Calu3 (cell line): Measurements from ENCODE around the gene NRL. TPM values are rescaled to one million over a fixed set of nuclear protein-coding genes. Genes with fewer than 3 reads are reported as not detected.

Source experiments
- BruUV-seq: library from RNA; stranded (reverse); fragments of 400-500 nt; replicated peaks from 2 replicates; lab custom pipeline; 2021; lab: Mats Ljungman, UMichigan
- CTCF ChIA-PET: fragments of 300-600 bp; sonication (Branson Sonifier 250); formaldehyde crosslinking; loops from one replicate; lab custom pipeline; 2022; ENCODE audit warnings: antibody characterized with exemption; lab: Charles Lee
- DNase-seq: peaks from one replicate; pipeline ENCODE4 v3.0.0; 2022
- H3K27ac Mint-ChIP-seq: one replicate; pipeline ENCODE4 v1.8.0; 2022; ENCODE audit warnings: mixed read lengths; ENCODE audit not compliant: unreplicated experiment
- H3K27me3 Mint-ChIP-seq: one replicate; pipeline ENCODE4 v1.8.0; 2022; ENCODE audit warnings: mixed read lengths; ENCODE audit not compliant: unreplicated experiment
- H3K36me3 Mint-ChIP-seq: one replicate; pipeline ENCODE4 v1.8.0; 2022; ENCODE audit warnings: mild to moderate bottlenecking, moderate library complexity, mixed read lengths; ENCODE audit not compliant: insufficient read depth, unreplicated experiment
- H3K4me1 Mint-ChIP-seq: one replicate; pipeline ENCODE4 v1.8.0; 2022; ENCODE audit warnings: mild to moderate bottlenecking, low read depth, mixed read lengths; ENCODE audit not compliant: unreplicated experiment
- H3K4me3 Mint-ChIP-seq: one replicate; pipeline ENCODE4 v1.8.0; 2022; ENCODE audit warnings: mild to moderate bottlenecking, low read depth, moderate library complexity, mixed read lengths; ENCODE audit not compliant: unreplicated experiment
- H3K9me3 Mint-ChIP-seq: one replicate; pipeline ENCODE4 v1.8.0; 2022; ENCODE audit warnings: low read depth, mixed read lengths; ENCODE audit not compliant: unreplicated experiment
- CTCF ChIP-seq: fragments of 200-600 bp; IDR thresholded peaks from one replicate; pipeline ENCODE4 v1.8.0; 2022; ENCODE audit warnings: antibody characterized with exemption; ENCODE audit not compliant: unreplicated experiment
- intact Hi-C: fragments of 100-400 bp; cut with micrococcal nuclease; formaldehyde crosslinking; loops from one replicate; pipeline ENCODE4 v1.10.0; 2022; ENCODE audit not compliant: unreplicated experiment
- total RNA-seq: library from RNA; stranded (reverse); gene quantifications from 2 replicates; pipeline ENCODE4 v1.2.3, GENCODE V29; 2022

The NRL gene
- total RNA-seq, 1 experiment from 2014 or later, result 2.3 TPM

GRCh38 chr14:24103451-24103850 is 11.3 kb downstream of the NRL start:
- Mint-ChIP-seq H3K27me3 (no peaks in the 10 kb centered on the region), H3K9me3 (no peaks in the 10 kb centered on the region), H3K36me3 (peaks cover 44% of the 10 kb centered on the region), H3K4me3 (no peak overlapping the region), H3K27ac (no peak overlapping the region), H3K4me1 (no peaks in the 10 kb centered on the region)
- CTCF ChIA-PET, result interaction anchor here (0.6 to 1.7 kb wide), 2 partner anchors 10 to 1279 kb away, joined by 4 to 6 read pairs; partner anchors contain the start of gene PCK2
- intact Hi-C loops, result no loop called here
- no peak for DNase-seq
- TF ChIP-seq CTCF, result no peak
- no TSS peak for BruUV-seq

GRCh38 chr14:24102357-24103048 is 12.2 kb downstream of the NRL start:
- TF ChIP-seq CTCF, result no peak
- H3K4me3 Mint-ChIP-seq, result no peak overlapping the region
- peaks cover 52% of the 10 kb centered on the region for H3K36me3 Mint-ChIP-seq
- no peaks in the 10 kb centered on the region for H3K4me1 Mint-ChIP-seq
- no peaks in the 10 kb centered on the region for H3K9me3 Mint-ChIP-seq
- CTCF ChIA-PET, result interaction anchor here (1.7 kb wide), 1 partner anchor 9 kb away, joined by 4 read pairs; the partner anchor contains the start of gene PCK2
- H3K27ac Mint-ChIP-seq, result no peak overlapping the region
- H3K27me3 Mint-ChIP-seq, result no peaks in the 10 kb centered on the region
- intact Hi-C loops, result no loop called here
- DNase-seq, result no peak
- BruUV-seq, result no TSS peak

- CTCF ChIA-PET, result no interaction called here
- Mint-ChIP-seq H3K4me3 (no peak overlapping the region), H3K27me3 (no peaks in the 10 kb centered on the region), H3K9me3 (no peaks in the 10 kb centered on the region), H3K36me3 (peaks cover 53% of the 10 kb centered on the region), H3K4me1 (no peaks in the 10 kb centered on the region), H3K27ac (no peak overlapping the region)
- BruUV-seq, result no TSS peak
- no peak for DNase-seq
- intact Hi-C loops, result no loop called here
- no peak for TF ChIP-seq CTCF
Measured at GRCh38 chr14:24100982-24101494, 13.7 kb downstream of the NRL start.

- H3K36me3 Mint-ChIP-seq, result peaks cover 58% of the 10 kb centered on the region
- BruUV-seq, result no TSS peak
- no peaks in the 10 kb centered on the region for H3K27me3 Mint-ChIP-seq
- intact Hi-C loops, result no loop called here
- no peaks in the 10 kb centered on the region for H3K9me3 Mint-ChIP-seq
- peaks cover 4% of the 10 kb centered on the region for H3K4me1 Mint-ChIP-seq
- no peak overlapping the region for H3K4me3 Mint-ChIP-seq
- no peak overlapping the region for H3K27ac Mint-ChIP-seq
- no peak for DNase-seq
- TF ChIP-seq CTCF, result no peak
- CTCF ChIA-PET, result no interaction called here
Measured at GRCh38 chr14:24100197-24100981, 14.4 kb downstream of the NRL start.
